Astrocyte of the cerebellum (primary cell): ENCODE data around the gene MAGI3.
A peak's percentile ranks its signal among the peaks of the same experiment; 100 is the strongest.
"Not testable (repeated sequence)": the region's sequence is repeated elsewhere in the genome, so short reads cannot be mapped to it uniquely, and the experiment has no call there.

ENCODE experiments used
- DNase-seq: peaks from one replicate; pipeline ENCODE4 v3.0.0-alpha.2; 2011; ENCODE audit warnings: low read depth
- H3K4me3 ChIP-seq: 2 replicates; pipeline ENCODE4 v1.5.1; 2011; ENCODE audit warnings: mild to moderate bottlenecking, low read depth, low read length, moderate library complexity
- CTCF ChIP-seq: IDR thresholded peaks from 2 replicates; pipeline ENCODE4 v1.5.1; 2012; ENCODE audit warnings: low read length, low read depth, moderate library complexity, mild to moderate bottlenecking; ENCODE audit errors: missing control alignments
- in situ Hi-C: cut with HindIII; loops from 2 replicates; pipeline ENCODE4 v1.10.0; 2017; ENCODE audit warnings: low sequenced_read_pairs

MAGI3 gene

GRCh38 chr1:113565621-113566020 lies 175.3 kb downstream of the MAGI3 start:
- in situ Hi-C loops, result no loop called here

GRCh38 chr1:113567427-113567826 lies 177.1 kb downstream of the MAGI3 start:
- in situ Hi-C loops, result no loop called here
- TF ChIP-seq CTCF, result no peak
- H3K4me3 ChIP-seq, result no peak overlapping the region
- no peak for DNase-seq

More at GRCh38 chr1:113565621-113566020, 175.3 kb downstream of the MAGI3 start:
- TF ChIP-seq CTCF, result no peak
- DNase-seq, result no peak
- no peak overlapping the region for H3K4me3 ChIP-seq

GRCh38 chr1:113575744-113576260 lies 185.5 kb downstream of the MAGI3 start:
- in situ Hi-C loops, DNase-seq, H3K4me3 ChIP-seq: not testable (repeated sequence)

- no peak overlapping the region for H3K4me3 ChIP-seq
- DNase-seq, result no peak
- TF ChIP-seq CTCF, result no peak
- in situ Hi-C loops, result no loop called here
Measured at GRCh38 chr1:113576271-113576670, 186.0 kb downstream of the MAGI3 start.

- TF ChIP-seq CTCF, result no peak
- no peak overlapping the region for H3K4me3 ChIP-seq
- in situ Hi-C loops, result no loop called here
- peak; percentile 23 for DNase-seq
Measured at GRCh38 chr1:113579256-113580018, 189.1 kb downstream of the MAGI3 start.

GRCh38 chr1:113581323-113581722 lies 191.0 kb downstream of the MAGI3 start:
- in situ Hi-C loops, result no loop called here
- no peak for TF ChIP-seq CTCF
- H3K4me3 ChIP-seq, result no peak overlapping the region
- DNase-seq, result no peak

GRCh38 chr1:113582084-113582483 lies 191.8 kb downstream of the MAGI3 start:
- in situ Hi-C loops, result no loop called here
- DNase-seq, result no peak
- no peak overlapping the region for H3K4me3 ChIP-seq
- TF ChIP-seq CTCF, result no peak
